MCF 10A (cell line): ENCODE measurements around the gene CRHR1. TPM values are rescaled to one million over a fixed set of nuclear protein-coding genes. Genes with fewer than 3 reads are reported as not detected.

ENCODE experiments used
- BruUV-seq: library from RNA; stranded (reverse); fragments of 400-500 nt; replicated peaks from 2 replicates; lab custom pipeline; 2021; lab: Mats Ljungman, UMichigan
- CTCF ChIA-PET: fragments of 300-600 bp; sonication (Branson Sonifier 250); formaldehyde crosslinking; extraction: SDS; loops from one replicate; lab custom pipeline; 2021; ENCODE audit warnings: antibody characterized with exemption, inconsistent platforms; lab: Yijun Ruan, JAX
- POLR2A ChIA-PET: fragments of 300-600, 350-650 bp; sonication (Branson Sonifier 250); formaldehyde crosslinking; extraction: SDS; loops from one replicate; lab custom pipeline; 2020; ENCODE audit warnings: antibody characterized with exemption, inconsistent platforms; lab: Yijun Ruan, JAX
- DNase-seq: peaks from one replicate; pipeline ENCODE4 v3.0.0-alpha.2; 2018; ENCODE audit not compliant: unreplicated experiment
- H3K27ac Mint-ChIP-seq: one replicate; pipeline ENCODE4 v1.8.0; 2022; ENCODE audit warnings: mild to moderate bottlenecking, low read depth, mixed read lengths; ENCODE audit not compliant: unreplicated experiment
- H3K27me3 Mint-ChIP-seq: one replicate; pipeline ENCODE4 v1.8.0; 2022; ENCODE audit warnings: mixed read lengths; ENCODE audit not compliant: insufficient read depth, unreplicated experiment
- H3K36me3 Mint-ChIP-seq: one replicate; pipeline ENCODE4 v1.8.0; 2022; ENCODE audit warnings: mild to moderate bottlenecking, moderate library complexity, mixed read lengths; ENCODE audit not compliant: insufficient read depth, unreplicated experiment
- H3K4me1 Mint-ChIP-seq: one replicate; pipeline ENCODE4 v1.8.0; 2022; ENCODE audit warnings: mixed read lengths; ENCODE audit not compliant: insufficient read depth, unreplicated experiment
- H3K4me3 Mint-ChIP-seq: one replicate; pipeline ENCODE4 v1.8.0; 2022; ENCODE audit warnings: mild to moderate bottlenecking, moderate library complexity, mixed read lengths; ENCODE audit not compliant: unreplicated experiment
- H3K9me3 Mint-ChIP-seq: one replicate; pipeline ENCODE4 v1.8.0; 2022; ENCODE audit warnings: mixed read lengths; ENCODE audit not compliant: unreplicated experiment
- CTCF ChIP-seq: fragments of 200-600 bp; IDR thresholded peaks from one replicate; pipeline ENCODE4 v1.8.0; 2022; ENCODE audit warnings: antibody characterized with exemption, mild to moderate bottlenecking; ENCODE audit not compliant: unreplicated experiment
- intact Hi-C: fragments of 100-400 bp; cut with micrococcal nuclease; formaldehyde crosslinking; loops from 2 replicates; pipeline ENCODE4 v1.14.1; 2022
- total RNA-seq: library from RNA; stranded (reverse); gene quantifications from 2 replicates; pipeline ENCODE4 v1.2.3, GENCODE V29; 2022

The CRHR1 gene
- total RNA-seq, 1 experiment from 2014 or later: not detected

GRCh38 chr17:45828582-45829133 is 44.5 kb downstream of the CRHR1 start:
- intact Hi-C loops: no loop called here
- ChIA-PET POLR2A (no interaction called here), CTCF (interaction anchor here (0.7 to 1.1 kb wide), 3 partner anchors 13 to 163 kb away, joined by 3 to 5 read pairs (median 4); no protein-coding TSS in a partner anchor)
- Mint-ChIP-seq H3K4me1 (no peaks in the 10 kb centered on the region), H3K9me3 (no peaks in the 10 kb centered on the region), H3K27ac (no peak overlapping the region), H3K36me3 (no peaks in the 10 kb centered on the region), H3K4me3 (no peak overlapping the region), H3K27me3 (peaks cover 35% of the 10 kb centered on the region)
- BruUV-seq: no TSS peak
- no peak for TF ChIP-seq CTCF
- peak; percentile 30 for DNase-seq

- TF ChIP-seq CTCF: no peak
Observed at GRCh38 chr17:45833920-45834319, 49.8 kb downstream of the CRHR1 start.

GRCh38 chr17:45834471-45835396 is 50.6 kb downstream of the CRHR1 start:
- Mint-ChIP-seq H3K4me3 (no peak overlapping the region), H3K27ac (no peak overlapping the region), H3K4me1 (no peaks in the 10 kb centered on the region), H3K36me3 (no peaks in the 10 kb centered on the region), H3K9me3 (no peaks in the 10 kb centered on the region), H3K27me3 (peaks cover 22% of the 10 kb centered on the region)
- DNase-seq: peak; percentile 35
- POLR2A ChIA-PET: no interaction called here
- intact Hi-C loops: no loop called here
- TF ChIP-seq CTCF: no peak
- CTCF ChIA-PET: interaction anchor here (0.8 to 3.1 kb wide), 7 partner anchors 17 to 197 kb away, joined by 3 to 10 read pairs (median 3); no protein-coding TSS in a partner anchor
- no TSS peak for BruUV-seq

More at GRCh38 chr17:45833920-45834319, 49.8 kb downstream of the CRHR1 start:
- no peak overlapping the region for H3K4me3 Mint-ChIP-seq
- BruUV-seq: no TSS peak
- no peak for DNase-seq
- no peaks in the 10 kb centered on the region for H3K36me3 Mint-ChIP-seq
- no peaks in the 10 kb centered on the region for H3K9me3 Mint-ChIP-seq
- ChIA-PET POLR2A (no interaction called here), CTCF (interaction anchor here (0.8 to 1.0 kb wide), 3 partner anchors 21 to 193 kb away, joined by 3 to 4 read pairs (median 3); no protein-coding TSS in a partner anchor)
- intact Hi-C loops: loop anchor here (2.0 kb wide), 1 partner anchor 111 kb away; no protein-coding TSS in a partner anchor
- H3K27ac Mint-ChIP-seq: no peak overlapping the region
- H3K4me1 Mint-ChIP-seq: no peaks in the 10 kb centered on the region
- peaks cover 30% of the 10 kb centered on the region for H3K27me3 Mint-ChIP-seq

- BruUV-seq: no TSS peak
- Mint-ChIP-seq H3K4me1 (no peaks in the 10 kb centered on the region), H3K4me3 (no peak overlapping the region), H3K27ac (no peak overlapping the region), H3K9me3 (no peaks in the 10 kb centered on the region), H3K36me3 (no peaks in the 10 kb centered on the region), H3K27me3 (peaks cover 14% of the 10 kb centered on the region)
- intact Hi-C loops: no loop called here
- DNase-seq: no peak
- TF ChIP-seq CTCF: no peak
- CTCF ChIA-PET: interaction anchor here (0.6 to 3.1 kb wide), 4 partner anchors 17 to 441 kb away, joined by 3 to 10 read pairs (median 6); no protein-coding TSS in a partner anchor
- POLR2A ChIA-PET: no interaction called here
Observed at GRCh38 chr17:45835481-45835880, 51.4 kb downstream of the CRHR1 start.
